ENCODE measurements around the gene CEP250.
A peak's percentile ranks its signal among the peaks of the same experiment; 100 is the strongest.
"Not testable (repeated sequence)": the region's sequence is repeated elsewhere in the genome, so short reads cannot be mapped to it uniquely, and the experiment has no call there.

CEP250 gene

GRCh38 chr20:35502352-35502751 lies 47.0 kb downstream of the CEP250 start:
- peak; percentile 55 for DNase-seq

- DNase-seq, result no peak
These were observed 47.9 kb downstream of the CEP250 start for GRCh38 chr20:35503281-35503680.

GRCh38 chr20:35503841-35504561 lies 48.6 kb downstream of the CEP250 start:
- no peak for DNase-seq

GRCh38 chr20:35504751-35505150 lies 49.4 kb downstream of the CEP250 start:
- no peak for DNase-seq

GRCh38 chr20:35506179-35506578 lies 50.8 kb downstream of the CEP250 start:
- no peak for DNase-seq

GRCh38 chr20:35506872-35507638 lies 51.7 kb downstream of the CEP250 start:
- DNase-seq, result no peak

GRCh38 chr20:35508493-35509218 lies 53.3 kb downstream of the CEP250 start:
- DNase-seq, result no peak

GRCh38 chr20:35510951-35511735 lies 55.7 kb downstream of the CEP250 start:
- DNase-seq, result no peak

- DNase-seq, result no peak
These were observed 56.5 kb downstream of the CEP250 start for GRCh38 chr20:35511814-35512420.

- DNase-seq, result no peak
These were observed 59.1 kb downstream of the CEP250 start for GRCh38 chr20:35514371-35514932.

GRCh38 chr20:35515341-35515740 lies 59.9 kb downstream of the CEP250 start:
- no peak for DNase-seq

- no peak for DNase-seq
These were observed 60.7 kb downstream of the CEP250 start for GRCh38 chr20:35515949-35516645.

GRCh38 chr20:35517125-35517524 lies 61.7 kb downstream of the CEP250 start:
- DNase-seq, result no peak

GRCh38 chr20:35517767-35518166 lies 62.4 kb downstream of the CEP250 start:
- not testable (repeated sequence) for DNase-seq

- DNase-seq, result no peak
These were observed 63.6 kb downstream of the CEP250 start for GRCh38 chr20:35518955-35519354.

- no peak for DNase-seq
These were observed 68.0 kb downstream of the CEP250 start for GRCh38 chr20:35523298-35523888.

GRCh38 chr20:35525639-35526038 lies 70.2 kb downstream of the CEP250 start:
- no peak for DNase-seq

- DNase-seq, result no peak
These were observed 71.8 kb downstream of the CEP250 start for GRCh38 chr20:35527122-35527769.

- no peak for DNase-seq
These were observed 74.2 kb downstream of the CEP250 start, which contains the start of gene C20orf173 for GRCh38 chr20:35529552-35529951. C20orf173 (minus strand) TSS chr20:35529652; CDS start chr20:35529373, 279 bp downstream.

- DNase-seq, result peak; percentile 46
These were observed 84.4 kb downstream of the CEP250 start for GRCh38 chr20:35539756-35540212.

Measured in CD4-positive, alpha-beta T cell treated with Interferon gamma for 1 hour (primary cell).